Thyroid gland (tissue), 4 donors: ENCODE results near the gene TMEM263. TPM values are rescaled to one million over a fixed set of nuclear protein-coding genes. Genes with fewer than 3 reads are reported as not detected.

Source experiments
- total RNA-seq, 4 donors: library from RNA; depleted of rRNA; stranded (reverse); fragments of >200 nt; gene quantifications; one replicate each; pipeline ENCODE4 v1.2.3, GENCODE V29; 2016

TMEM263 gene
- total RNA-seq, 4 donors from 2014 or later = 74.3 to 91.0 (median 81.9) TPM

Other genes starting within 250 kb of the TMEM263 start
- gene RIC8B, start 181.2 kb upstream of the TMEM263 start, total RNA-seq = 10 to 100 TPM; 32.5 to 49.8 (median 41.6) TPM
- 10 to 100 TPM; 22.9 to 37.0 (median 31.3) TPM for gene MTERF2, start 31.2 kb downstream of the TMEM263 start, total RNA-seq
- gene CRY1, start 137.6 kb downstream of the TMEM263 start, total RNA-seq = 10 to 100 TPM; 53.3 to 68.8 (median 61.7) TPM